GM21515 (cell line): ENCODE results near the gene ATP9B.
"Not testable (repeated sequence)": the region's sequence is repeated elsewhere in the genome, so short reads cannot be mapped to it uniquely, and the experiment has no call there.

ENCODE experiments used
- ATAC-seq: cut with Tn5 transposase; IDR thresholded peaks from one replicate; pipeline ENCODE4 v1.9.1; 2021; ENCODE audit not compliant: unreplicated experiment

The ATP9B gene

DNA sequence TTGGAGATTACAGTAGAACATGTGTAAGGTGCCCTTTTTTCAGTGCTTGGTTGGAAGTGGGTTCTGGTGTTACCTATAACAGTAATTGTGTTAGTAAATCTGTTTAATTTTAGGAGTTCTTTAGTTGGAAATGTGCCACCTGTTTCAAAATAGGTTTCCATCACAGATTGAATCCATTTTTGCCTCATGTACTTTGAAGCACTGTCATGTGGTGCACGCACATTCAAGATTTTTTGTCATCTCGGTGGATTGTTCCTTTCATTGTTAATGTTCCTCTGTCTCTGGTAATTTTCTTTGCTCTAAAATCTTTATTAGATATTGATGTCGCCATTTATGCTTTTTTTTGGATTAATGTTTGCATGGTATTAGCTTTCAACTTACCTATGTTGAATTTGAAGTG lies 1.3 kb downstream of the ATP9B start:
- no peak for ATAC-seq

DNA sequence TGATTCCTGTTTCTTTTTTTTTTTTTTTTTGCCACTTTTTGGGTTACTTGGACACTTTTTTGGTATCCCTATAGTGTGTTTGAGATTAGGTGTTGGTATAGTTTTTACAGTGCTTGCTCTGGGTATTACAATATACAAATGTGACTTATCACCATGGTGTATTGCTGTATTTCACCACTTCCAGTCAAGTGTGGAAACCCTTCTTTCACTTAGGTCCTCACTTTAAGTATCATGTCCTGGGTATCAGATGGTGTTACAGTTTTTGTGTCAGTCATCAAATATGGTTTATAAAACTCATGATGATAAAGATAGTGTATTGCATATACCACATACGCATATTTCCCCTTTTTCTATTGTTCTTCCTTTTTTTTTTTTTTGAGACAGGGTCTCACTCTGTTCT lies 1.8 kb downstream of the ATP9B start:
- no peak for ATAC-seq

- ATAC-seq, result no peak
Measured at GRCh38 chr18:79071503-79072210, 2.5 kb downstream of the ATP9B start.

- not testable (repeated sequence) for ATAC-seq
Measured at GRCh38 chr18:79072655-79073054, 3.5 kb downstream of the ATP9B start.

- no peak for ATAC-seq
Measured at GRCh38 chr18:79077181-79077580, 8.0 kb downstream of the ATP9B start.

DNA sequence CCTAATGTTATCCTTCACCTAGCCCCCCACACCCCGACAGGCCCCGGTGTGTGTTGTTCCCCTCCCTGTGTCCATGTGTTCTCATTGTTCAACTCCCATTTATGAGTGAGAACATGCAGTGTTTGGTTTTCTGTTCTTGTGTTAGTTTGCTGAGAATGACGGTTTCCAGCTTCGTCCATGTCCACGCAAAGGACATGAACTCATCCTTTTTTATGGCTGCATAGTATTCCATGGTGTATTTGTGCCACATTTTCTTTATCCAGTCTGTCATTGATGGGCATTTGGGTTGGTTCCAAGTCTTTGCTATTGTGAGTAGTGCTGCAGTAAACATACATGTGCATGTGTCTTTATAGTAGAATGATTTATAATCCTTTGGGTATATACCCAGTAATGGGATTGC lies 9.6 kb downstream of the ATP9B start:
- ATAC-seq, result not testable (repeated sequence)

DNA sequence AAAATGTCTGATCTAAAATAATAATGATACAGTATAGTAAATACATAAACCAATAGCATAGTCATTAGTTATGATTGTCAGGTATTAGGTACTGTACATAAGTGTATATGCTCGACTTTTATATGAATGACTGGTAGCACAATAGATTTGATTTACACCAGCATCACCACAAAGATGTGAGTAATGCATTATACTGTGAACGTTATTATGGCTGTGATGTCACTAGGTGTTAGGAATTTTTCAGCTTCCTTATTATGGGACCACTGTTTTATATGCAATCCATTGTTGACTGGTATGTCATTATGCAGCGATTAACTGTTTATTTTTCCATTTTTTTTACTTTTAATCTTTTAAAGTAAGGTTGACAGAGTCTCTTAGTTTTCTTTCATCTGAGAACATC lies 23.7 kb downstream of the ATP9B start:
- no peak for ATAC-seq

DNA sequence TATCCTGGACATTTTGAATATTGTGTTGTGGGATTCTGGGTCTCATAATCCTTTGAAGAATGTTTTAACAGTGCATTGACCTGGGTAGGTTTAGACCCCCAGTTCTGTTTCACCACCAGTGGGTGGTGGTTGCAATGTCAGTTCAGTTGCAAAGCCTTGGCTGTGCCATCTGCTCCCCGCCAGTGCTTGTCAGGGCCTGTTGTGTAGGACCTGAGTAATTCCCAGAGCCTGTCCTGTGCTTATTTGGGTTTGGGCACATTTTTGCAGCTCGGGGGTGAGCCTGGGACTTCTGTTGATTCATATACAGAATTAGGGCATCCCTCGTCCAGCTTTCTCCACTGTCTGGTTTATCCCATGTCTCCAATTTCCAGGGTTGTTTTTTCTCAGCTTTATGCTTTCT lies 24.8 kb downstream of the ATP9B start:
- no peak for ATAC-seq

DNA sequence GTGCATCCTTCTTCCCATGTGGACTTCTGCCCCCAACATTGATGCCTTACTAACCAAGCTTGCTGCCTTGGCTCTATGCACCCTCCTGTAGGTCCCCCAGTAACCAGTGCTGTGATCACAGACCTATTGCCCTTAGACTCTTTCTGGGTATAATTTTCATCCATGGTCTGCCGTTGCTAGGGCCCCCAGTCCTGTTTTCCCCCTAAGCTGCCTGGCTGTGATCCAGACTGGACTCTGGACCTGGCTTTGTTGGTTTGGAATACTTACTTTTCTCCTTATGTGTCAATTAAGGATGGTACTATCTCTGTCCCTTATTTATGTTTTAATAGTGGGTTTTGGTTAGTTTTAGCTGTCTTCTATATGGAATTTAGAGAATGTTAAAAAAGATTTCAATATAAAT lies 26.0 kb downstream of the ATP9B start:
- no peak for ATAC-seq

GRCh38 chr18:79100944-79101343 lies 31.8 kb downstream of the ATP9B start:
- ATAC-seq, result no peak

GRCh38 chr18:79102886-79103285 lies 33.7 kb downstream of the ATP9B start:
- ATAC-seq, result no peak

DNA sequence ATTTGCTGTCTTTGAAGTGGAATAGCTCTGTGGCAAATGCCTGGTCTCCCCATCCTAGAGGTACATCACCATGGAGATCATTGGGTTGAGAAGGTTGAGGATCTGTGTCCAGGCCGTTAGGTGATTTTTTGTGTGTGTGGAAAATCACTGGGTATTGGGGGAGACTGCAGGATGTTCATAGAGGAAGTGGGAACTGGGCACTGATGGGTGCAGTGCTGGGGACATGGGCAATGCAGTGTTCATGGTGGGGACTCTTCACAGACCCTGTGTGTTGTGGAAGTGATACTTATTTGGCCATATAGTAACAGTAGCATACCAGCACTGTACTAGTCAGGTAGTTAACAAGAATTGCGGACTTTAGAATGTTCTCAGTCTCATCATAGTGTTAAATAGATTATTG lies 34.9 kb downstream of the ATP9B start:
- ATAC-seq, result no peak

GRCh38 chr18:79105455-79105854 lies 36.3 kb downstream of the ATP9B start:
- ATAC-seq, result no peak

- no peak for ATAC-seq
Measured at GRCh38 chr18:79106084-79106483, 36.9 kb downstream of the ATP9B start.

DNA sequence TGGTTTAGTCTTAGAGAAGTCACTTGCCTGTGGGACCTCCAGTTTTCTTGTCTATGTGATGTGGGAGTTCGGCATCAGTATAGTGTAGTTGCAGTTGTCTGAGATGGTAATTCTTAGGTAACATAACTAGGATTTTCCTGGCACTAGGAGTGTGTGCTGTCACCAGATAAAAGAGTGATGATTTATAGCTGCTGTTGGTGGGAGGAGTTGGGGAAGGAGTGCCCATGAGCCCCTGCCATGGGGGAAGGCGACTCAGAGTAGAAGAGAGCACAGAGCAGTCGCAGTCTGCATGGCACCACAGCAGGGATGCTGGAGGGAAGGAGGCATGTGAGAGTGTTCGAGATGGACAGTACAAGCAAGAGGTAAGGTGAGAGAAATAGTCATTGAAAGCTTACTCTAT lies 38.7 kb downstream of the ATP9B start:
- no peak for ATAC-seq

GRCh38 chr18:79108549-79109215 lies 39.5 kb downstream of the ATP9B start:
- no peak for ATAC-seq

- ATAC-seq, result no peak
Measured at GRCh38 chr18:79111483-79111882, 42.3 kb downstream of the ATP9B start.

DNA sequence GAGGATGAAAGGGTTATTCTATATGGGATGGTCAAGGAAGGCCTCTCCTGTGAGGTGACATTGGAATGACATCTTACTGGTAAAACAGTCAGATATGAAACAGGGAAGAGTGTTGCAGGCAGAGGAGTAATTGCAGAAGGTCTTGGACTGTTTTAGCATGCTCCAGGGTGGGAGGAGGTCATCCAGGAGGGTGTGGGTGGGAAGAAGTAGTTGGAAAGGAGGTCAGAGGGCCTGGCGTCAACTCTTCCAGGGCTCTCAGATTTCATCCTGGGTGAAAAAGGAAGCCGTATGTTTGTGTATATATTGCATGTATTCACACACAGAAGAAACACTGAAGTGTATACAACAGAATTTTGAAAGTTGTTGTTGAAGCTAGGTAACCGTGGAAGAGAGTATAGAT lies 48.2 kb downstream of the ATP9B start:
- ATAC-seq, result no peak

GRCh38 chr18:79117788-79118187 lies 48.6 kb downstream of the ATP9B start:
- ATAC-seq, result no peak

- ATAC-seq, result no peak
Measured at GRCh38 chr18:79118797-79119196, 49.6 kb downstream of the ATP9B start.

DNA sequence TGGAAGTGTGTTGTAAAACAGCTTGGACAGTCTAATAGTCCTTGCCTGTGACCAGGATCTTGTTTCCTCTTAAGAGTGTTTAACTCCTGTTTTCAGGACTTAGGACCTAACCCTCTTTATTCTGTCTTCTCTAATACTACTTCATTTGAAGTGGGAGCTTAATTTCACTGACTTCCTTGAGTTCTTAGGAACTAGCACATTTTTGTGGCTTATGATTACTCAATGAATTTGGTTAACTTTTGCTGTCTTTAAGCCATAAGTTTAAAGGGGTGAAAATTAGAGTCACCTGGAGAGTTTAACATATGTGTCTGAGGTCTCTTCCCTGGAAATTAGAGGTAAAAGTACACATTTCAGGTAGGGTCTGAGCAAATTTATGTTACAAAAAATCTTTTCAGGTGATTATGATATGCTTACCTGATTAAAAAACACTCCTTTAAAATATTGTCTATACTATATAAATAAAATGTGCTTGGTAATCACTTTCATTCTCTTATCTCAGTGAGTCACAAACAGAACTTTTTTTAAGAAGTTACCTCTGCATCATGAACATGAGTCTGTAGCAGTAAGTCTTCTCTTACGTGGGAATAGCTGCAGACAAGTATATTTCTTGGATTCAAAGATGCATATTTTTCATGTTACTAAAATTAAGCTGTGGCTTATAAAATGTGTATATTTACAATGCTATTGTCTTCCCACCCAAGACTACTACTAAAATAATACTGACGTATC lies 52.7 kb downstream of the ATP9B start:
- no peak for ATAC-seq

DNA sequence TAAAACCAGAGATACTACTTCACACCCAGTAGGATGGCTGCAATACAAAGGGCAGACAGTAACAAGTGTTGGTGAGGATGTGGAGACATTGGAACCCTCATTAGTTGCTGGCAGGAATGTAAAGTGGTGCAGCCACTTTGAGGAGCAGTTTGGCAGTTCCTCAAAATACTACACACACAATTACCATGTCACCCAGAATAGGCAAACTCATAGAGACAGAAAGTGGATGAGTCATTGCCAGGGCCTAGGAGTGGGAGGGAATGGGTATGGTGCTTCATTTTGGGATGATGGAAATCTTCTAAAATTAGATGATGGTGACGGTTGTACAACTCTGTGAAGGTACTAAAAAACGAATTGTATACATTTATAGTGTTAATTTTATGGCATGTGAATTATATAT lies 54.8 kb downstream of the ATP9B start:
- no peak for ATAC-seq
